GM18861 (cell line): ENCODE measurements around the gene ALDH16A1.

ENCODE experiments used
- ATAC-seq: cut with Tn5 transposase; IDR thresholded peaks from one replicate; pipeline ENCODE4 v1.9.1; 2021; ENCODE audit not compliant: unreplicated experiment

The ALDH16A1 gene

GRCh38 chr19:49487277-49488045 is 34.4 kb downstream of the ALDH16A1 start, which contains the start of gene RPL13A:
RPL13A (plus strand) TSS chr19:49487608; CDS start chr19:49487630, 22 bp downstream.
- peak; percentile 80 for ATAC-seq

GRCh38 chr19:49488046-49488862 is 35.2 kb downstream of the ALDH16A1 start:
- no peak for ATAC-seq

GRCh38 chr19:49488863-49489537 is 36.0 kb downstream of the ALDH16A1 start:
- no peak for ATAC-seq

GRCh38 chr19:49489601-49490167 is 36.7 kb downstream of the ALDH16A1 start:
- no peak for ATAC-seq

- no peak for ATAC-seq
Observed at GRCh38 chr19:49490287-49491029, 37.4 kb downstream of the ALDH16A1 start.

DNA sequence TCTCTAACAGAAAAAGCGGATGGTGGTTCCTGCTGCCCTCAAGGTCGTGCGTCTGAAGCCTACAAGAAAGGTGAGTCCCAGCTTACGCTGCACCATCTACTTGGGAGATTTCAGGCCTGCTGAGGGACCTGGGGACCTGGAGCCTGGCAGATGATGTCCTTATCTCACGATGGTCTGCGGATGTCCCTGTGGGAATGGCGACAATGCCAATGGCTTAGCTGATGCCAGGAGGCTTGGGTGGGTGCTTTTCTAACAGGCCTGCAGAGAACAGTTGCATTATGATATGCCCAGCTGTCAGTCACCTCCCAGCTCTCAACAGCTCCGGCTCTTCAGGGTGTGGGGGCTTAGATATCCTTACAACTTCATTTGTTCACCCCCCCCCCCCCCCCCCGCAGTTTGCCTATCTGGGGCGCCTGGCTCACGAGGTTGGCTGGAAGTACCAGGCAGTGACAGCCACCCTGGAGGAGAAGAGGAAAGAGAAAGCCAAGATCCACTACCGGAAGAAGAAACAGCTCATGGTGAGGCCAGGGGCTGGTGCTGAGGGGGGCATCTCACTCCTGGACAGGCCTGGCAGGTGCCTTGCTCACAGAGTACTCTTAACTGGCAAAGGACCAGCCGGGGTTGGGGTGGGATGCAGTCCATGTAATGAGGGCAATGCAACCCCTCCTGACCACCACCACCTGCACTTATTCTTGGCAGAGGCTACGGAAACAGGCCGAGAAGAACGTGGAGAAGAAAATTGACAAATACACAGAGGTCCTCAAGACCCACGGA is 38.2 kb downstream of the ALDH16A1 start:
- ATAC-seq: no peak

DNA sequence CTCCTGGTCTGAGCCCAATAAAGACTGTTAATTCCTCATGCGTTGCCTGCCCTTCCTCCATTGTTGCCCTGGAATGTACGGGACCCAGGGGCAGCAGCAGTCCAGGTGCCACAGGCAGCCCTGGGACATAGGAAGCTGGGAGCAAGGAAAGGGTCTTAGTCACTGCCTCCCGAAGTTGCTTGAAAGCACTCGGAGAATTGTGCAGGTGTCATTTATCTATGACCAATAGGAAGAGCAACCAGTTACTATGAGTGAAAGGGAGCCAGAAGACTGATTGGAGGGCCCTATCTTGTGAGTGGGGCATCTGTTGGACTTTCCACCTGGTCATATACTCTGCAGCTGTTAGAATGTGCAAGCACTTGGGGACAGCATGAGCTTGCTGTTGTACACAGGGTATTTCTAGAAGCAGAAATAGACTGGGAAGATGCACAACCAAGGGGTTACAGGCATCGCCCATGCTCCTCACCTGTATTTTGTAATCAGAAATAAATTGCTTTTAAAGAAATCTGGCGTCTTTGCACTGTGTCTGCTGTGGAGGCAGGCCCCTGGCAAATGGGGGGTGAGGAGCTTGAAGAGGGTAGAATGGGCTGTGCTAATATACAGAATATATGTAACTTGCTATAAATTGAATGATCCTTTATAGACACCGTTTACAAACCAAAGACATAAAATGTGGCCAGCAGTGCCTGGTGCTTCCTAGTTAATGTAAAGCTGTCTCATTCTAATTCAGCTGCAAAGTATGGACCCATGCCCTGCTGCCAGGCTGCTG is 39.0 kb downstream of the ALDH16A1 start:
- no peak for ATAC-seq

DNA sequence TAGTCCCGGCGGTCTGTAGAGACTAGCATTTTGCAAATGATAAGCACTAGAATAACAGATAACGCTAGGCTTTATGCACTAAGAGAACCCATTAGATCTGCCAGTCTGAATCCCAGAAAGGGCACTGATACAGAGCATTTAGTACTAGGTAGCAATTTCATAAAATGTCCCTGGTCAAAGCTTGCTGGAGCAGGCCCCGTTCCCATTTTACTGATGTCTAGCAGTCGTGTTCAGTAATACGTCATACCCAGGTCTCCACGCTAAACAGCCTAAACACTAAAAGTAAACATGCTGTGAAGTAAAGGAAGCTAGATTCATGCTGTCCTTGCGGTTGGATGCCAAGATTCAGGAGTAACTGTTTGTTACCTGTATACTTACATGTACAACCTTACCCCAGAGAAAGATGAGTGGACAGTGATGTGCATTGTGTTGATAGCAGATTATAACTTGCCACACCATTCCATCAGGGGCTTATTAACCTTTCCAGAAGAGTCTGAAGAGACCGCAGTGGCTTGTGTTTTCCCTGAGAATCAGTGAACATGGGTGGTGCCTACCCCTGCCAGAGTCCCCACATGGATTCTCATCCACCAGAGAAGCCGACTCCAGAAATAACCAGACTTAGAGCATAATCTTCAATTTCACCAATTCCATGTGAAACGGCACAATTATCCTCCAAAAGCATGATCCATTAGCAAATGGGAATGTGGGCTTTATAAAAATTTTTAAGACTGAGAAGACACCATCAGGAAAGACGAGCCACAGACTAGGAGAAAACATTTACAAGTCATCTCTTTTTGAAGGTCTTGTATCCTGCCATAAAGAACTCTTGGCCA is 39.8 kb downstream of the ALDH16A1 start:
- ATAC-seq: no peak

GRCh38 chr19:49496574-49497008 is 43.6 kb downstream of the ALDH16A1 start:
- no peak for ATAC-seq

DNA sequence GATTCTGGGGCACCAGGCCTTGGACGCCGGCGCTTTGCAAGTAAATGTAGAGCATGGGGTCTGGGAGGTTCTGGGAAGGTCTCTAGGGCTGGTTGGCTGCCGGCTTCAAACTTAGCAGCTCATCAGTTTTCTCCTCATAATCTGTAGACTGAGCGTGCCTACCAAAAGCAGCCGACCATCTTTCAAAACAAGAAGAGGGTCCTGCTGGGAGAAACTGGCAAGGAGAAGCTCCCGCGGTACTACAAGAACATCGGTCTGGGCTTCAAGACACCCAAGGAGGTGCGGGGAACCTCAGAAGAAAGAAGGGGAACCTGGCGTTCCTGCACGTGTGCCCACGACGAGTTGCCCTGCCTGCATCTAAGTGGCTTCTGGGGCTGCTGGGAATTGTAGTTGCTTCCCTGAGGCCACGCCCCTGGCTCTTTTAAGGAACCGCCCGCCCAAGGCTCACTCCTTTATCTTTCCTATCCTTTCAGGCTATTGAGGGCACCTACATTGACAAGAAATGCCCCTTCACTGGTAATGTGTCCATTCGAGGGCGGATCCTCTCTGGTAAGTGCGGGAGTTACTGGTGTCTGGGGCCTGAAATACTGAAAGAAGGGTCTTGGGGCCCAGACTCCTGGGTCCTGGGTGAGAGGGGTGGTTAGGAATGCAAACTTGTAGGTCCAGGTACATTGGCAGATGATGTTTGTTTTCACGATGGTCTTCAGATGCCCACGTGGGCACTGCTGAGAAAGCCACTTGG is 44.2 kb downstream of the ALDH16A1 start:
- ATAC-seq: no peak

GRCh38 chr19:49497789-49498103 is 44.7 kb downstream of the ALDH16A1 start:
- no peak for ATAC-seq

DNA sequence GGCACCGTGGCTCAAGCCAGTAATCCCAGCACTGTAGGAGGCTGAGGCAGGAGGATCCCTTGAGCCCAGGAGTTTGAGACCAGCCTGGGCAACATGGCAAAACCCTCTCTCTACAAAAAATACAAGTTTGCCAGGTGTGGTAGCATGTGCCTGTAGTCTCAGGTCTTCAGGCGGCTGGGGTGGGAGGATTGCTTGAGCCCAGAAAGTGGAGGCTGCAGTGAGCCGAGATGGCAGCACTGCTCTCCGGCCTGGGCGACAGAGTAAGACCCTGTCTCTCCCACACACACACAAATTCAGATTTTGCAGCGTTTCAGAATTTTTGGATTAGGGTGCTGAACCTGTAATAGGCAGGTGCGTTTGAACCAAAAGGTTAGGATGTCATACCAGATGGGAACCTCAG is 45.5 kb downstream of the ALDH16A1 start:
- no peak for ATAC-seq

DNA sequence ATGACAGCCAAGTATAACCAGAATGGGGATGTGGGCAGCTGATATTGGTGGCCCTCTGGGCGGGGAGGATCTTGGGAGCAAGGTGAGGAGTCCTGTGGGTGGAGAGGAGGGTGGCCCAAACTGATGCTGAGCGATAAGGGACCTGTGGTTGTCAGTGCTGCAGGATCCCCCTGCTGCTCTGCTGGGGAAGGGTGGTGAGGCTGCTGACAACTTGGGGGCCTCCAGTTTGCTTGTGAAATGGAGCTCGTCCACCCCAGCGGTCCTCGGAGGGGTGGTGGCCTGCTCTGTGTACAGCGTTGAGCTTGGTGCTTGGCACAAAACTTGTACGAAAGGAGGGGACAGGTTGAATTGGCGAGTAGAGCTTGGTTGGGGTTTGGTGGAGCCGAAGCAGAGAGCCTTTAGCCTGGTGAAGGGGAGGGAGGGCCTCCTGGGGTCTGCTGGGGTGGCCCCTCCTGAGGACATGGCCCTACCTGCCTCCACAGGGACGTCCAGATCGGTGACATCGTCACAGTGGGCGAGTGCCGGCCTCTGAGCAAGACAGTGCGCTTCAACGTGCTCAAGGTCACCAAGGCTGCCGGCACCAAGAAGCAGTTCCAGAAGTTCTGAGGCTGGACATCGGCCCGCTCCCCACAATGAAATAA is 46.1 kb downstream of the ALDH16A1 start:
- no peak for ATAC-seq

- ATAC-seq: no peak
Observed at GRCh38 chr19:49502866-49503581, 50.0 kb downstream of the ALDH16A1 start.

DNA sequence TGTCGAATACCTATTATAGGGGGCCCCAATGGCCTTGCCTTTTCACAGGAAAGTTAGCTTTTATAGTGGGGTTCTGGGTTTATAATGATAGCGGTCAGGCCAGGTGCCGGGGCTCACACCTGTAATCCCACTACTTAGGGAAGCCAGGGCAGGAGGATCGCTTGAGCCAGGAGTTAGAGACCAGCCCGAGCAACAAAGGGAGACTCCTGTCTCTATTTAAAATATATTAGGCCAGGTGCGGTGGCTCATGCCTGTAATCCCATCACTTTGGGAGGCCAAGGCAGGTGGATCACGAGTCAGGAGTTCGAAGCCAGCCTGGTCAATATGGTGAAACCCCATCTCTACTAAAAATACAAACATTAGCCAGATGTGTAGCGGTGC is 50.5 kb downstream of the ALDH16A1 start:
- no peak for ATAC-seq

DNA sequence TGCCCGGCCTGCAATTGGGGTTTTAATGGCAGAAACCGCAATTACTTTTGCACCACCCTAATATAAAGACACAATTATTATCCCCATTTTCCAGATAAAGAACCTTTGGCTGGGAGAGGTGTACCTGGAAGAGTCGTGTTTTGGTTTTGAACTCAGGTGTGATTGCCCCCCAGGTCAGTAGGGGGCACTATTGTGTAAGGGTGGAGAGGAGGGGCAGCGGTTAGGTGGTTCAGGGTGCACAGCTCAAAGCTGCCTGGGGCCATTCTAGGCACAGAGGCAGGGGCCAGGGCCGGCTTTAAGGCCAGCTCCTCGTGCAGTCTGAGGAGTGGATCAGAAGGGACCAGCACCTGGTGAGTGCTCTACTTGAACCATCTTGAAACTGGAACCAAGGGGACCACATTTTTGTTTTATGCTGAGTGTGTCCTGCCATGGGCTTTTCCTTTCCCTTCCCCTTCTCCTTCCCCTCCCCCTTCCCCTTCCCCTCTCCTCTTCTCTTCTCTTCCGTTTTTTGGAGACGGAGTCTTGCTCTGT is 53.6 kb downstream of the ALDH16A1 start:
- ATAC-seq: no peak
